DND-41 (cell line): ENCODE results near the gene BLCAP.

Source experiments
- EZH2 ChIP-seq: IDR thresholded peaks from 3 replicates; pipeline ENCODE4 v1.6.1; 2012; ENCODE audit warnings: borderline replicate concordance, low read depth, mild to moderate bottlenecking, moderate library complexity, low read length, inconsistent platforms; ENCODE audit not compliant: severe bottlenecking
- TF ChIP-seq, protein P1 (sequence below): IDR thresholded peaks from 2 replicates; pipeline ENCODE4 v1.5.1; 2012; ENCODE audit warnings: borderline replicate concordance, low read length, moderate library complexity, mild to moderate bottlenecking; ENCODE audit not compliant: poor library complexity, severe bottlenecking; ENCODE audit errors: extremely low read depth

GRCh38 chr20:37516811-37517750 is 10.6 kb downstream of the BLCAP start:
- no peak for TF ChIP-seq EZH2
- TF ChIP-seq, protein P1, sequence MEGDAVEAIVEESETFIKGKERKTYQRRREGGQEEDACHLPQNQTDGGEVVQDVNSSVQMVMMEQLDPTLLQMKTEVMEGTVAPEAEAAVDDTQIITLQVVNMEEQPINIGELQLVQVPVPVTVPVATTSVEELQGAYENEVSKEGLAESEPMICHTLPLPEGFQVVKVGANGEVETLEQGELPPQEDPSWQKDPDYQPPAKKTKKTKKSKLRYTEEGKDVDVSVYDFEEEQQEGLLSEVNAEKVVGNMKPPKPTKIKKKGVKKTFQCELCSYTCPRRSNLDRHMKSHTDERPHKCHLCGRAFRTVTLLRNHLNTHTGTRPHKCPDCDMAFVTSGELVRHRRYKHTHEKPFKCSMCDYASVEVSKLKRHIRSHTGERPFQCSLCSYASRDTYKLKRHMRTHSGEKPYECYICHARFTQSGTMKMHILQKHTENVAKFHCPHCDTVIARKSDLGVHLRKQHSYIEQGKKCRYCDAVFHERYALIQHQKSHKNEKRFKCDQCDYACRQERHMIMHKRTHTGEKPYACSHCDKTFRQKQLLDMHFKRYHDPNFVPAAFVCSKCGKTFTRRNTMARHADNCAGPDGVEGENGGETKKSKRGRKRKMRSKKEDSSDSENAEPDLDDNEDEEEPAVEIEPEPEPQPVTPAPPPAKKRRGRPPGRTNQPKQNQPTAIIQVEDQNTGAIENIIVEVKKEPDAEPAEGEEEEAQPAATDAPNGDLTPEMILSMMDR, result no peak
